Lower leg skin (tissue), 4 donors: Measurements from ENCODE around the gene ARHGEF39. TPM values are rescaled to one million over a fixed set of nuclear protein-coding genes. Genes with fewer than 3 reads are reported as not detected.

Experiments used
- DNase-seq, 2 donors: peaks; one replicate each; pipeline ENCODE4 v3.0.0-alpha.2; 2019; ENCODE audit warnings: low spot score in 2 of 2
- H3K4me3 ChIP-seq: fragments of 200-600 bp; sonication (generic); 2 replicates; pipeline ENCODE4 v1.5.1; 2017; ENCODE audit warnings: mild to moderate bottlenecking, low read depth; ENCODE audit not compliant: poor library complexity, severe bottlenecking
- CTCF ChIP-seq, 3 donors: fragments of 450-650 bp; IDR thresholded peaks; one replicate each; pipeline ENCODE4 v1.5.1; 2016; ENCODE audit warnings: antibody characterized with exemption in 3 of 3, mild to moderate bottlenecking in 3 of 3, moderate library complexity in 2 of 3
- POLR2A ChIP-seq, 2 donors: fragments of 450-650 bp; IDR thresholded peaks; one replicate each; pipeline ENCODE4 v1.6.1; 2016 to 2017; ENCODE audit warnings: antibody characterized with exemption in 2 of 2, mild to moderate bottlenecking in 1 of 2, moderate library complexity in 1 of 2
- WGBS, 2 donors: methylation state at CpG; one replicate each; pipeline ENCODE4 v1.1.5; 2018; 5-methylcytosine and 5-hydroxymethylcytosine counted together
- intact Hi-C: fragments of 100-400 bp; cut with DNase I; formaldehyde crosslinking; loops from one replicate; pipeline ENCODE4 v1.15.0; 2023; ENCODE audit warnings: low total_unique reads
- total RNA-seq, 4 donors: library from RNA; depleted of rRNA; stranded (reverse); fragments of >200 nt; gene quantifications; one replicate each; pipeline ENCODE4 v1.1.0, GENCODE V29; 2016

Gene ARHGEF39
- total RNA-seq, 4 donors from 2014 or later, result 0.32 to 7.6 (median 0.86) TPM

- no peak overlapping the region for H3K4me3 ChIP-seq
- intact Hi-C loops, result no loop called here
- 91 to 94% methylated on average over 26 of the region's 26 CpGs for WGBS, 2 donors
- TF ChIP-seq POLR2A (IDR thresholded peaks at IDR 0.05) (no peak), CTCF (IDR thresholded peaks at IDR 0.05) (no peak)
- no peak for DNase-seq
These were observed 39.1 kb upstream of the ARHGEF39 start for GRCh38 chr9:35703906-35704672.

DNA sequence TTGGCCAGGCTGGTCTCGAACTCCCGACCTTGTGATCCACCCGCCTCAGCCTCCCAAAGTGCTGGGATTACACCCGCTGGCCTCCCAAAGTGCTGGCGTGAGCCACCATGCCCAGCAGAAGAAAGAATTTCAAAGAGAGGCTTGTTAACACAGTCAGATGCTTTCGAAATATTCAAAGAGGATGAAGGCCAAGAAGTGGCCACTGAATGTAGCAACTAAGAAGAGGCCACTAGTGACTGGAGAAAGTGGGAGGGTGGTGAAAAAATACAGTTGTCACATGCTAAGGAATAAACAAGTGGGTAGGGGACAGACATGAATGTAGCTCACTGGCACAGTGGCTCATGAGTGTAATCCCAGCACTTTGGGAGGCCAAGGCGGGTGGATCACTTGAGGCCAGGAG is 37.7 kb upstream of the ARHGEF39 start:
- no peak for DNase-seq
- WGBS, 2 donors, result 97 to 100% methylated on average over 7 of the region's 7 CpGs
- no peak overlapping the region for H3K4me3 ChIP-seq
- intact Hi-C loops, result no loop called here
- no peak for TF ChIP-seq POLR2A (IDR thresholded peaks at IDR 0.05)
- no peak for TF ChIP-seq CTCF (IDR thresholded peaks at IDR 0.05)

- no peak for DNase-seq
- no peak for TF ChIP-seq CTCF (IDR thresholded peaks at IDR 0.05)
- no peak for TF ChIP-seq POLR2A (IDR thresholded peaks at IDR 0.05)
- intact Hi-C loops, result no loop called here
- no peak overlapping the region for H3K4me3 ChIP-seq
These were observed 35.9 kb upstream of the ARHGEF39 start for GRCh38 chr9:35700942-35701341.

GRCh38 chr9:35700031-35700430 is 35.0 kb upstream of the ARHGEF39 start:
- intact Hi-C loops, result no loop called here
- no peak for DNase-seq
- H3K4me3 ChIP-seq, result no peak overlapping the region
- no peak for TF ChIP-seq POLR2A (IDR thresholded peaks at IDR 0.05)
- TF ChIP-seq CTCF (IDR thresholded peaks at IDR 0.05), result no peak
- WGBS, 2 donors, result 87 to 88% methylated on average over 11 of the region's 11 CpGs

- WGBS, 2 donors, result 83 to 85% methylated on average over 5 of the region's 5 CpGs
- no peak for TF ChIP-seq CTCF (IDR thresholded peaks at IDR 0.05)
- TF ChIP-seq POLR2A (IDR thresholded peaks at IDR 0.05), result no peak
- no peak for DNase-seq
- H3K4me3 ChIP-seq, result no peak overlapping the region
- intact Hi-C loops, result no loop called here
These were observed 33.2 kb upstream of the ARHGEF39 start for GRCh38 chr9:35698231-35698630.

DNA sequence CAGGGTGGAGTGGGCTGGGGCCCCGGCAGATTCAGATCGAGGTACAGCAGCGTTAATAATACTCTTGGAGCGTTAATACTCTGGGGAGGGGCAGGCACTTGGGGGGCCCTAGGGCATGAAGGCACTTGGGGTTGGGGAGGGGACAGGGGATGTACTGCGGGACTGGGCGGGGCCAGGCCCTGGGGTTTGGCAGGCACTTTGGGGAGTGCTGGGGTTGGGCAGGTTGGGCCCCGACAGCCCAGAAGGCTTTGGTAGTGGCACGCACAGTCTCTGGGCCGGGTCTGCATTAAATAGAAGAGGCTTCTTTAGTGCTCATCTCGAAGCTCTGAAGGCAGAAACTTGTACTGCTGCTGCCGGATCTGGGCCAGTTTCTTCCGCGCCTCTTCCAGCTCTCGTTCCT is 32.5 kb upstream of the ARHGEF39 start:
- TF ChIP-seq CTCF (IDR thresholded peaks at IDR 0.05), result no peak
- intact Hi-C loops, result no loop called here
- H3K4me3 ChIP-seq, result no peak overlapping the region
- DNase-seq, result no peak
- 48 to 61% methylated on average over 14 of the region's 14 CpGs for WGBS, 2 donors
